ENCODE results near the gene CSRP3.

DNA sequence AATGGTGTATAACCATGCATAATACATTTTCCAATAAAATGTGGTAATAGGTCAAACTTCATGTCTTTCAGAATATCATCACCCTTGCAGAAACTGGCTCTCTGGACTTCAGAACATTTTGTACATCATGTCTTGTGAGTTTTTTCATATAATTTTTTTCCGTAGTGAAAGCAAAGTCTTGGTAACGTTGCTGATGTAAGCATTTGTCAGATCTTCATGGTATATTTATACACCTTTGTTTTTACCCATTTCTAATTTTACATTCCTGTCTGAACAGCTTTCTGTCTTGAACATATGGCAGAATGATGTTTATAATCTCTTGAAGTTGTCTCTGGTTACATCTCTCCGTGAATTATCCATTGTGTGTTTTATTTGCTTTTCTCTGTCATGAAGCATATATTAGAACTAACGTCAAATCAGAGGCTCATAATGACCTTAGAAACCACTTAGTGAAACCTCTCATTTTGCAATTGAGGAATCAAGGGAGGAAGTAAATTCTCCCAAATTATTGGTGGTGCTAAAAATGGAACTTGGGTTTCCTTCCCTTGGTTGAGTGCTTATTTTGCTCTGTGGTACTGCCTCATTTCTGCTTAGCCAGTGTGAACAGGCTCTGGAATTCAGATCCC, 37.4 kb downstream of the CSRP3 start:
- TF ChIP-seq EZH2phosphoT487 (IDR thresholded peaks at IDR 0.05; ENCODE audit: borderline replicate concordance) = no peak
- TF ChIP-seq, protein P1, sequence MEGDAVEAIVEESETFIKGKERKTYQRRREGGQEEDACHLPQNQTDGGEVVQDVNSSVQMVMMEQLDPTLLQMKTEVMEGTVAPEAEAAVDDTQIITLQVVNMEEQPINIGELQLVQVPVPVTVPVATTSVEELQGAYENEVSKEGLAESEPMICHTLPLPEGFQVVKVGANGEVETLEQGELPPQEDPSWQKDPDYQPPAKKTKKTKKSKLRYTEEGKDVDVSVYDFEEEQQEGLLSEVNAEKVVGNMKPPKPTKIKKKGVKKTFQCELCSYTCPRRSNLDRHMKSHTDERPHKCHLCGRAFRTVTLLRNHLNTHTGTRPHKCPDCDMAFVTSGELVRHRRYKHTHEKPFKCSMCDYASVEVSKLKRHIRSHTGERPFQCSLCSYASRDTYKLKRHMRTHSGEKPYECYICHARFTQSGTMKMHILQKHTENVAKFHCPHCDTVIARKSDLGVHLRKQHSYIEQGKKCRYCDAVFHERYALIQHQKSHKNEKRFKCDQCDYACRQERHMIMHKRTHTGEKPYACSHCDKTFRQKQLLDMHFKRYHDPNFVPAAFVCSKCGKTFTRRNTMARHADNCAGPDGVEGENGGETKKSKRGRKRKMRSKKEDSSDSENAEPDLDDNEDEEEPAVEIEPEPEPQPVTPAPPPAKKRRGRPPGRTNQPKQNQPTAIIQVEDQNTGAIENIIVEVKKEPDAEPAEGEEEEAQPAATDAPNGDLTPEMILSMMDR (conservative IDR thresholded peaks at IDR 0.05; ENCODE audit: low read length) = no peak

All from Loucy (cell line).